Fibroblast of lung (primary cell): ENCODE data around the gene DYNLT3. TPM values are rescaled to one million over a fixed set of nuclear protein-coding genes. Genes with fewer than 3 reads are reported as not detected.

Experiments
- DNase-seq, 2 donors: peaks; one replicate each; pipeline versions ENCODE4 v3.0.0 to v3.0.0-alpha.2; 2010; ENCODE audit warnings: low read depth in 2 of 2
- H2AFZ ChIP-seq: 2 replicates; pipeline ENCODE4 v1.5.1; 2012; ENCODE audit warnings: low read length, control low read depth, inconsistent platforms
- H3K27ac ChIP-seq: 2 replicates; pipeline ENCODE4 v1.5.1; 2011; ENCODE audit warnings: low read length, control low read depth; ENCODE audit not compliant: insufficient read depth
- H3K27me3 ChIP-seq: 2 replicates; pipeline ENCODE4 v1.5.1; 2011; ENCODE audit warnings: mild to moderate bottlenecking, low read length; ENCODE audit not compliant: control insufficient read depth, insufficient read depth
- H3K36me3 ChIP-seq: 2 replicates; pipeline ENCODE4 v1.5.1; 2011; ENCODE audit warnings: low read length; ENCODE audit not compliant: control insufficient read depth, insufficient read depth
- H3K4me1 ChIP-seq: 2 replicates; pipeline ENCODE4 v1.5.1; 2011; ENCODE audit warnings: low read length; ENCODE audit not compliant: control insufficient read depth, insufficient read depth; ENCODE audit errors: extremely low read depth
- H3K4me2 ChIP-seq: 2 replicates; pipeline ENCODE4 v1.5.1; 2011; ENCODE audit warnings: low read length, control low read depth; ENCODE audit not compliant: insufficient read depth; ENCODE audit errors: extremely low read depth
- H3K4me3 ChIP-seq, 4 experiments: fragments of 200-600 bp in 1 of 4; sonication (generic) in 1 of 4; replicated peaks in 1 of 4; 2 replicates each; pipeline ENCODE4 v1.5.1; 2011 to 2016; ENCODE audit warnings: low read length in 4 of 4, low read depth in 3 of 4, mild to moderate bottlenecking in 3 of 4, control low read depth in 2 of 4, inconsistent platforms in 1 of 4, mixed read lengths in 1 of 4; ENCODE audit not compliant: insufficient read depth in 1 of 4; ENCODE audit errors: control extremely low read depth in 1 of 4
- H3K79me2 ChIP-seq: 2 replicates; pipeline ENCODE4 v1.5.1; 2012; ENCODE audit warnings: mild to moderate bottlenecking, low read length, inconsistent platforms; ENCODE audit not compliant: control insufficient read depth, insufficient read depth
- H3K9ac ChIP-seq: 2 replicates; pipeline ENCODE4 v1.5.1; 2011; ENCODE audit warnings: mild to moderate bottlenecking, low read length, control low read depth; ENCODE audit not compliant: insufficient read depth
- H3K9me3 ChIP-seq: 2 replicates; pipeline ENCODE4 v1.5.1; 2012; ENCODE audit warnings: low read depth, low read length; ENCODE audit not compliant: control insufficient read depth, insufficient read depth
- H4K20me1 ChIP-seq: 2 replicates; pipeline ENCODE4 v1.5.1; 2011; ENCODE audit warnings: low read length; ENCODE audit not compliant: control insufficient read depth, insufficient read depth; ENCODE audit errors: extremely low read depth
- CTCF ChIP-seq, 2 donors: IDR thresholded peaks in 1 of 2; conservative IDR thresholded peaks in 1 of 2; 1 replicate in 1 of 2; 2 replicates in 1 of 2; pipeline ENCODE4 v1.5.1; 2011 to 2012; ENCODE audit warnings: low read length in 2 of 2, control low read depth in 1 of 2, inconsistent platforms in 1 of 2, low read depth in 1 of 2, mild to moderate bottlenecking in 1 of 2
- EZH2 ChIP-seq: IDR thresholded peaks from 2 replicates; pipeline ENCODE4 v1.5.1; 2012; ENCODE audit warnings: low read length, control low read depth, mild to moderate bottlenecking; ENCODE audit errors: missing control alignments
- polyA plus RNA-seq, 2 donors: library from polyadenylated mRNA; depleted of rRNA in 1 of 2; stranded (reverse) in 1 of 2; unstranded in 1 of 2; fragments of >200 nt; gene quantifications; 2 replicates each; pipeline ENCODE4 v1.2.1, GENCODE V29; 2011 to 2012; ENCODE audit warnings: missing spikeins in 1 of 2
- total RNA-seq: library from RNA; depleted of rRNA; stranded (reverse); fragments of >200 nt; gene quantifications from 2 replicates; pipeline ENCODE4 v1.2.1, GENCODE V29; 2014

DYNLT3 gene
- total and polyA plus RNA-seq, 2 donors (not counting 1 experiment from before 2014, with no cell fraction given) = 59.9 to 80.6 TPM

GRCh38 chrX:37846141-37846540, 1.2 kb downstream of the DYNLT3 start:
- TF ChIP-seq CTCF (conservative IDR thresholded peaks at IDR 0.05 in 1 of 2, IDR thresholded peaks at IDR 0.05 in 1 of 2; ENCODE audit: low read depth in 1 of 2, low read length in 2 of 2) = no peak
- no peak for TF ChIP-seq EZH2
- Histone ChIP-seq H3K4me1 (no peaks in the 10 kb centered on the region), H3K79me2 (no peaks in the 10 kb centered on the region), H3K9me3 (no peaks in the 10 kb centered on the region), H2AFZ (no peak overlapping the region), H4K20me1 (no peaks in the 10 kb centered on the region), H3K27ac (no peak overlapping the region), H3K27me3 (no peaks in the 10 kb centered on the region), H3K36me3 (no peaks in the 10 kb centered on the region), H3K4me3 (peak overlapping the region; percentile 58 to 71 (median 68)), H3K4me2 (peak overlapping the region; percentile 58), H3K9ac (no peak overlapping the region)
- peak in 1 of 2 donors; percentile 36 for DNase-seq

GRCh38 chrX:37844622-37845021, 2.7 kb downstream of the DYNLT3 start:
- no peaks in the 10 kb centered on the region for H3K4me1 ChIP-seq
- H3K36me3 ChIP-seq = no peaks in the 10 kb centered on the region
- no peaks in the 10 kb centered on the region for H3K79me2 ChIP-seq
- H3K4me3 ChIP-seq = no peak overlapping the region
- no peak for TF ChIP-seq EZH2
- TF ChIP-seq CTCF (conservative IDR thresholded peaks at IDR 0.05 in 1 of 2, IDR thresholded peaks at IDR 0.05 in 1 of 2; ENCODE audit: low read depth in 1 of 2, low read length in 2 of 2) = no peak
- H3K27me3 ChIP-seq = no peaks in the 10 kb centered on the region
- DNase-seq = no peak
- no peak overlapping the region for H2AFZ ChIP-seq
- H4K20me1 ChIP-seq = no peaks in the 10 kb centered on the region
- no peaks in the 10 kb centered on the region for H3K9me3 ChIP-seq
- no peak overlapping the region for H3K27ac ChIP-seq
- H3K9ac ChIP-seq = no peak overlapping the region
- H3K4me2 ChIP-seq = no peak overlapping the region

- Histone ChIP-seq H2AFZ (no peak overlapping the region), H3K27me3 (no peaks in the 10 kb centered on the region), H3K4me2 (no peak overlapping the region), H3K9ac (no peak overlapping the region), H3K4me1 (no peaks in the 10 kb centered on the region), H3K79me2 (no peaks in the 10 kb centered on the region), H3K36me3 (no peaks in the 10 kb centered on the region), H3K9me3 (no peaks in the 10 kb centered on the region), H4K20me1 (no peaks in the 10 kb centered on the region), H3K4me3 (no peak overlapping the region), H3K27ac (no peak overlapping the region)
- DNase-seq = no peak
- TF ChIP-seq CTCF (conservative IDR thresholded peaks at IDR 0.05 in 1 of 2, IDR thresholded peaks at IDR 0.05 in 1 of 2; ENCODE audit: low read depth in 1 of 2, low read length in 2 of 2) (no peak), EZH2 (no peak)
Observed at GRCh38 chrX:37840931-37841330, 6.4 kb downstream of the DYNLT3 start.
